Epidermal melanocyte (primary cell): ENCODE measurements around the gene PI4KA.

ENCODE experiments used
- DNase-seq: peaks from one replicate; pipeline ENCODE4 v3.0.0; 2011; ENCODE audit warnings: low spot score; ENCODE audit not compliant: insufficient read length

Gene PI4KA

GRCh38 chr22:20793748-20794649, 64.6 kb downstream of the PI4KA start:
- no peak for DNase-seq

DNA sequence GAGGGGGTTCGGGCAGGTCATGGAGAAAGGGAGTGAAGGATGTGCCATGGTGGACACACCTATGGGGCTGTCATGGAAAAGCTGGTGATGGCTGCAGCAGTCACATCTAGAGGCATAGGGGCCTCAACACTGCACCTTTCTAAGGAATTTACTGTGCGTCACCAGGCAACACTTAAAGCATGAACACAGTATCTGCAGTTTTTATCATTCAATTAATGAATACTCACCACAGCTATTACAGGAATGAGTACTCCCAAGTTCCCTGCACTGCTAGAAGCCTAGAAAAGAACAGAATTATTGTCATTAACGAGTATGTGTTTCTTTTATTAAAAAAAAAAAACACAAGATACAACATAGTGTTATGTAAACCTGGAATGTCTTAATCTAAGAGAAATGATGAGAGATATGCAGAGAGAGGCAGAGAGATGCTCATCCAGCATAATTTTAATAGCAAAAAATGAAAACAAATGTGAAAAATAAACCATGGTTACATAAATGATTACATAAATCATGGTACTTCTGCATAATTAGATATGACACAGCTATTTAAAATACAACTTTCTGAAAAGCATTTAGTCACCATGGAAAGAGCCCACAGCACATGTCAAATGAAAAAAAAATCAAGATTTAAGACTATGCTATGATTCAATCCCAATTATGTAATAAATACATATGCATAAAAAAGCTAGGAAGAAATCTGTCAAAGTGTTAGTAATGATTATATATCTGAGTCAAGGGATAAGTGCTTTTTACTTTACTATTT, 65.5 kb downstream of the PI4KA start:
- DNase-seq, result no peak

DNA sequence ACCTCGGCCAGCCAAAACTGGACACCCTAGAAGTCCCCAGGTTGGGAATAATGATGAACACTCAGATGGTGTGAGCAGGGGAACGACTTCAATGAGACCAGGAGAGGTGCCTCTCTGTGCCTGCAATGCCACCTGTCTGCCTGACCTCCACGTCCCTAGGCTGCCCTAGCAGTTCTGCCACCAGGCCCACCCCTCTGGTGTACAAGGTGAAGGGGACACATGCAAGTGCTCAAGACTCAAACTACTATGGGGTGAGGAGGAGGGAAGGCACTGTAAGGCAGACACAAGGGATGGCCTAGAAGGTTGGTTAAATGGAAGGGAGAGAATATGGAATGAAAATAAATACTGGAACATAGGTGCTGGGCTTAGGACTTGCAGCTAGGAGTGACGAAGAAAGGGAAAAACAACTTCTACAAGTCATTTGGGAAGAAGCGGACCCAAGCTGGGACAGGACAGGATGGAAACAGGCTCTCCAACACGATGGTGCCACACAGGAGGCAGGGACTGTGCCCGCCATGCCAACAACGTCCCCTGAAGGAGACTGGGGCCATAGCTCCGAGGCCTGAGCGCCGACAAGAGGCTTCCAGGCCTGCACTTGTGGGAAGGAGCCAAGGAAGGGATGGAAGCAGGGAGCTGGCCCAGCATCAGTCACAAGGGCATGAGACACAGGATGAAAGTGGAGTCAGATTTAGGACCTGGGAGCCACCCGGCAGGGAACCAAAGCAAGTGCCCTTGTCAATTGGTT, 66.2 kb downstream of the PI4KA start:
- no peak for DNase-seq

GRCh38 chr22:20788627-20789344, 69.8 kb downstream of the PI4KA start:
- no peak for DNase-seq

DNA sequence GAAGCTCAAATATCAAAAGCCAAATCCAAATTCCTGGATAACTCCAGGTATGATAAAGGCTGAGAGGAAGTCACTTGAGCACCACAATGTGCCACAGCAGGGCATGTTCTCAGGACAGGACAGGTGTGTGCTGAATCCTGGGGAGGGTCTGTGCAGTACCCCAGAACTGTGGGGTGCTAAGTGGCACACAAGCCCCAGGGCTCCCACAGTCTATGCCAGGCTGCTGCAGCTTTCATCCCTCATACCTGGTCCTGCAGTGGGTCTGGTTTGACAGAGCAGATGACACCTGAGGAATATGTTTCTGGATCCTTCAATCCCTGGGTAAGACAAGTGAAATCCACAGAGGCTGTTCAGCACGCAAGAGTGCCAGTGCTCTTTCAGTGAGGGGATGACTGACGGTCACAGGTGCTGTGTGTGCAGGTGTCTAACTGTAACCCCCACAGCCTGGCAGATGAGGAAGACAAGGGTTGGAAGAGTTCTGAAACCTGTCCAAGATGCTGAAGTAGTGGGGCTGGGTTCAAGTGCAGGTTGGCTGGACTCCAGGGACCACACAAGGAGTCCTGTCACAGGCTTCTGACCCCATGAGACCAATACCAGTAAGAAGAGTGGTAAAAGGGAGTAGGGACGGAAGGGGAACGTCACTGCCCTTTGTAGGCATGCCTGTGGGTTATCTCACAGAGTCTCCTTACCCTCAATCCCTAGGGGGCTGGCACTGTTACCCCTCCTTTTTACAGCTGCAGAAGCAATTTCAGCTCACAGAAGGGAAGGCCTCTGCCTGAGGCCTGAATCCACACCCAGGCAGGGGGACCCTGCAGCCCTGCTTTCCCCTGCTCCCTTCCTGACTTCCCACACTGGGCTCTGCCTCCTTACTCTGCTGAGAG, 70.6 kb downstream of the PI4KA start:
- DNase-seq, result no peak

DNA sequence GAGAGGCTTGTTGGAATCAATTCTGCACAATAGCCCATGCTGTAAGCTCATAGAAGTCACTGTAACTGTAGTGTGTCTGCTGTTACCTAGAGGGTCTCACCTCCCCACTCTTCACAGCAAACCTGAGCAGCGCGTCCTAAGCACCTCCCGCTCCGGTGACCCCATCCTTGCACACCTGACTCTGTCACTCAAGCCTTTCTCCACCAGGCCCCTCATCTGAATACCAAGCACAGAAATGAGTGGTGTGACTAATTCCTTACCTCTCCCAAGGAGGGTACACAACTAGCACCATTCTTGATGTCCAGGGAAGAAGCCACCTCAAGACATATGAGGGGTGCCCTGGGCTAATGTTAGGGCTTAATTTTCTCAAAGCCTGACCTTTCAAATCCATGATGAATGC, 71.4 kb downstream of the PI4KA start:
- no peak for DNase-seq

GRCh38 chr22:20786536-20786979, 72.1 kb downstream of the PI4KA start:
- DNase-seq, result no peak

DNA sequence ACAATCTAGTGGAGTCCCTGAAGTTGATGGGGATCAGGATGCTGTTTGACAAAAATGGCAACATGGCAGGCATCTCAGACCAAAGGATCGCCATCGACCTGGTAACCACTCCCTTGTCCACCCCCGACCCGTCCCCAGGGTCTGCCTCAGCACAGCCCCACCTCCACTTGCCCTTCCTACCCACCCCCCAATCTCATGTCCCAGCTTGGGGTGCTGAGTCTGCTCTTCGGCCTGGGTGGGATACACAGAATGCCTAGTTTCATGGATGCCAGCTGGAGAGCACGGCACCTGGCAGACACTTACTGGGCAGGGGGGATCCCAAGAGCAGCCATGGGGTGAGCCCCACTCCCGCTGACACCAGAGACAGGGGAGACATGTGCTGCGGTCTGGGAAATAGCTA, 72.6 kb downstream of the PI4KA start:
- DNase-seq, result no peak

- no peak for DNase-seq
Measured at GRCh38 chr22:20785415-20785814, 73.2 kb downstream of the PI4KA start.

DNA sequence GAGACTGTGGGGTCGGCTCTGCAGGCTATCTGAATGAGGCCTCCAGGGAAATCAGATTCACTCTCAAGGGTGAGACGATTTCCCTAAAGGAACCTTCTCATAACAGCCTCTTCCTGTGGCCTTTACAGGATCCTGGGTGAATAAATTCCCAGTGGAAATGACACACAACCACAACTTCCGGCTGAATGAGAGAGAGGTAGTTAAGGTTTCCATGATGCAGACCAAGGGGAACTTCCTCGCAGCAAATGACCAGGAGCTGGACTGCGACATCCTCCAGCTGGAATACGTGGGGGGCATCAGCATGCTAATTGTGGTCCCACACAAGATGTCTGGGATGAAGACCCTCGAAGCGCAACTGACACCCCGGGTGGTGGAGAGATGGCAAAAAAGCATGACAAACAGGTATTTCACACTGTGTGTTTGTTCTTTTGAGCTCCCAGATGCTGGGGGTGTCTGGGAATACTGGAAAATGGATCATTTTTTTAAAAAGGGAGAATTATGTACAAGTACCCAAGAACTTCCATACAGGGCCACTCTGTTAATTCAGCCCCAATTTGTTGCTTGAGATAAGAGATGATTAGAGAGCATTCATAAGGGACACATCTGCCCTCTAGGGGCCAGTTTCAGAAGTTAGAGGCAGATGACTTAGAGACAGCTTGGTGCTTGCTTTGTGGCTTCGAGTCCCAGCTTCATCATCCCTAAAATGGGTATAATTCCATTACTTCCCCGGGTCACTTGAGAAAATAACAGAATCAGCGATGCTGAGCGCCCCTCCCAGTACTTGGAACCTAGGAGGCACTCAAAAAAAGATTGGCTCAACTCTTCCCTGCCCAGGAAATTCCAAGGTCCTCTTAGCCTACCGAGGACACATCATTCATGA, 74.5 kb downstream of the PI4KA start:
- peak; percentile 64 for DNase-seq

DNA sequence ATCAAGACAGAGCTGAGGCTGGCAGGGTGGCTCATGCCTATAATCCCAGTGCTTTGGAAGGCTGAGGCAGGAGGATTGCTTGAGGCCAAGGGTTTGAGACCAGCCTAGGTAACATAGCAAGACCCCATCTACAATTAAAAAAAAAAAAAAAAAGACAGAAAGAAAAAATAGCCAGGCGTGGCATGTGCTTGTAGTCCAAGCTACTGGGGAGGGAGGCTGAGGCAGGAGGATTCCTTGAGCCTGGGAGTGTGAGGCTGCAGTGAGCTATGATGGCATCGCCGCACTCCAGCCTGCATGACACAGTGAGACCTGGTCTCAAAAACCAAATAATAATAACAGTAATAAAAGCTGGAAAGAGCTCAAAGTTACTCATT, 75.3 kb downstream of the PI4KA start:
- no peak for DNase-seq

- DNase-seq, result no peak
Measured at GRCh38 chr22:20782596-20783299, 75.9 kb downstream of the PI4KA start.

DNA sequence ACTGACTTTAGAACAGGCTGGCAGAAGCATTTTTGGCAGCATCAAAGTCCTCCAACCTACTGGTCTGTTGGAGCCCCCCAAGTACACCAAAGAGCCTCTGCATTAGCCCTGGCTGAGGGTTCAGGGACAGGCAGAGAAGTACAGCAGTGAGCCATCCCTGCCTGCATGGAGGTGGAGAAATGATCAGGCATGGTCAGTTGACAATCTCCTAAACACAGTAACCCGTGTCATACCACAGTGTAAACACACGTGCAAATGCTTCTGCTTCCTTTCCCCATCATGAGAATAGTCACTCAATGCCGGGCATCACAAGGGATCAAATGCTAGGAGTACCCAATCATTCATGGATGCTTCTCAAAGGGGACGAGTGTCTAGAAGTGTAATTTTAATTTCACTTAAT, 76.5 kb downstream of the PI4KA start:
- DNase-seq, result no peak

GRCh38 chr22:20781272-20781990, 77.2 kb downstream of the PI4KA start:
- no peak for DNase-seq

DNA sequence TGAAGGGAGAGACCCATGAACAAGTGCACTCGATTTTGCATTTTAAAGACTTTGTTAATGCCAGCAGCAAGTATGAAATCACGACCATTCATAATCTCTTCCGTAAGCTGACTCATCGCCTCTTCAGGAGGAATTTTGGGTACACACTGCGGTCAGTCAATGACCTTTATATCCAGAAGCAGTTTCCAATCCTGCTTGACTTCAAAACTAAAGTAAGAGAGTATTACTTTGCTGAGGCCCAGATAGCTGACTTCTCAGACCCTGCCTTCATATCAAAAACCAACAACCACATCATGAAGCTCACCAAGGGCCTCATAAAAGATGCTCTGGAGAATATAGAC, 78.8 kb downstream of the PI4KA start:
- DNase-seq, result no peak

DNA sequence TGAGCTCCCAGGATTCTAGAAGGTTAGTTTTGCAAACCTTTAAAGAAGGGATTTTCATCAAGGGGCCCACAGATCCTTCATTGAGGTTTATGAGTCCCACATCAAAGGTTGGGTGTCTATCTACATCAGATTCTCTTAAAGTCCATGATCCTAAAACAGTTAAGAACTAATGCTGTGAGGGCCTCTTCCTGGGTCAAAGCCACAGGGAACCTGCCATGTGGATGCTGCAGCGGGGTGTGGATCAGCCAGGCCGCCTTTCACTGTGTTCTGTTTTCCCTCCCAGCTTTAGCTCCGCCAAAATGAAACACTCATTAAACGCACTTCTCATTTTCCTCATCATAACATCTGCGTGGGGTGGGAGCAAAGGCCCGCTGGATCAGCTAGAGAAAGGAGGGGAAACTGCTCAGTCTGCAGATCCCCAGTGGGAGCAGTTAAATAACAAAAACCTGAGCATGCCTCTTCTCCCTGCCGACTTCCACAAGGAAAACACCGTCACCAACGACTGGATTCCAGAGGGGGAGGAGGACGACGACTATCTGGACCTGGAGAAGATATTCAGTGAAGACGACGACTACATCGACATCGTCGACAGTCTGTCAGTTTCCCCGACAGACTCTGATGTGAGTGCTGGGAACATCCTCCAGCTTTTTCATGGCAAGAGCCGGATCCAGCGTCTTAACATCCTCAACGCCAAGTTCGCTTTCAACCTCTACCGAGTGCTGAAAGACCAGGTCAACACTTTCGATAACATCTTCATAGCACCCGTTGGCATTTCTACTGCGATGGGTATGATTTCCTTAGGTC, 79.4 kb downstream of the PI4KA start:
- DNase-seq, result no peak
